HG03175 (cell line): ENCODE measurements around the gene ST6GALNAC3.

ENCODE experiments used
- ATAC-seq: cut with Tn5 transposase; IDR thresholded peaks from one replicate; pipeline ENCODE4 v1.9.1; 2021; ENCODE audit warnings: mild to moderate bottlenecking, moderate library complexity; ENCODE audit not compliant: unreplicated experiment

The ST6GALNAC3 gene

DNA sequence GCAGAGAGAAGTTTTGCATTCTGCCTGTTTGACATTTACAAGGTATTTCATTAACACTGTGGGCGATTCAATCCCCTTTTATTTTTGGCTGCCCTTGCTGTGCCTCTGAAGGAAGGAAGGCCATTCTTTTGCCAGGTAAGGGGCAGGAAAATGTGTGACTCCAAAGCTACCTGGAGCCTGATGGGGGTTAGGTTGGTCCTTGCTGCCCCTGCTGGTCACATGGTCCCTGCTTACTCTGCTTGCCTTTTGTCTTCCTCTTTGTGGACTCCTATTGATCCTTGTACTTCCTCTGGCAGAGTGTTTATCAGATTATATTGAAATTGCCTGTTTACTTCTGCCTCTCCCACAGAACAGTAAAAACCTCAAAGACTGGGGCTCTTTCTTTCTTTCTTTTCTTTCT lies 65.7 kb downstream of the ST6GALNAC3 start:
- ATAC-seq = no peak

- no peak for ATAC-seq
Measured at GRCh38 chr1:76141929-76142328, 67.4 kb downstream of the ST6GALNAC3 start.

DNA sequence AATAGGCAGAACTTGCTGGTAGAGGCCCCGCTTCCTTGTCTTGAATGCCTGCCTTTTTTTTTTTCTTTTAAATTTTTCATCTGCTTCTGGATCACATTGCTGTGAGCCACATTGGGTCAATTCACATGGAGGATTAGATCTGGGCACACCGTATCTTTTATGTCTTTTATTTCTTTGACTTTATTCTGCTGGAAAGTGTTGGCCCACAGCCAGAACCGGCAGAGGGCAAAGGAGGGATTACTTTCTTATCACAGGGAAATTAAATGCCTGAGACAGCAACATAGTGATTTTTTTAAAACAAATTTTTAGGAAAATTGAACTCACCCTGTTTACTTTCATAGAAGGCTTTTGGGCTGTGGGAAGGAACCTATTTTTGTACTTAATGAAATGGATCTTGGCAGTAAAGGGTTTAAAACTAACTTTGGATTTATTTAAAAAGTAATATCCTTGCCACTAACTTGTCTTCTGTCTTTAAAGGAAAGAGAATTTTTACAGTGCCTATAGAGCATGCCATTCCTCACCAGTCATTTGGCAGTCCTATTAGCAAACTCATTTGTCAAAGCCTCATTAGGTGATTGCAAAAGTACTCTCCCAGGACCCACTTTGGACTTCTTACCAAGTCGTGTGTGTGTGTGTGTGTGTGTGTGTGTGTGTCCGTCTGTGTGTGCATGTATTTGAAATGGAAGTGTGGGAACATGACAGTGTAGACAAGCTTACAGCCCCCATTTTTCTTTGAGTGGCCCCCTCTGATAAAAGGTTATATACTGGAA lies 68.4 kb downstream of the ST6GALNAC3 start:
- no peak for ATAC-seq

GRCh38 chr1:76144247-76144646 lies 69.7 kb downstream of the ST6GALNAC3 start:
- no peak for ATAC-seq

GRCh38 chr1:76145332-76145731 lies 70.8 kb downstream of the ST6GALNAC3 start:
- no peak for ATAC-seq

DNA sequence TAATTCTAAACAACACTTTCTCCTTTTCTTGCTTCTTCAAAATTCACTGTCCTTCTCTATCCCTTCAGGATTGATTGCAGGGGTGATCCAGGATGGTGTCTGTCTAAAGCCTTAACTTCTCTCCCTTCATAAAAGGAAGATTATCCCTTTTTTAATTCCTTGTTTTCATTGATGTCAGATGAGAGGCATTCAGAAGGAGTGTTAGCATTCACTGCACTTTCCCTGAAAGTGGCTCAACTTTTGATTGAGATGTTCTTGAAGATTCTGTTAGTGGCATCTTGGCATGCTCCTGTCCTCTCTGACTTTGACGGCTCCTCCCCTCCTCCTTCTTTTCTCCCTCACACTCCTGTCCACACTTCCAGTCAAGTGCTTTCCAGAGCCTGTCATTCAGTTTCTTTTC lies 71.6 kb downstream of the ST6GALNAC3 start:
- no peak for ATAC-seq

DNA sequence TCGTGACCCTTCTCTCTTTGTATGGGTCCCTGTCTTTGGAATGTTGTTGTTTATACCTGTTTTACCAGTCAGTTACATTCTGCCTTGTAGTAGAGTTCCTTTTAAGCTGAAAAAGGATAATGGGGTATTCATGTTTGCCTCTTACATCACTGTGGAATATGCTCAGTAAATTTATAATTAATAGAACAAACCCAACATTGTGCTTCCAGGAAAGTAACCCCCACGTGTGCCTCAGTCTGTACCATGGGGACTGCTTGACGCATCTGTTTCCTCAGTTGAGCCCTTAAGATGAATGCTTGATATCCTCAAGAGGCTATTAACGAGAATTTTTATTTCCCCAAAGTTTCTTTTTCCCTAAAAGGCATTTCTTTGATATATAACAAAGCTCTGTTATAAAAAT lies 73.4 kb downstream of the ST6GALNAC3 start:
- ATAC-seq = no peak

GRCh38 chr1:76148460-76148859 lies 73.9 kb downstream of the ST6GALNAC3 start:
- ATAC-seq = no peak

DNA sequence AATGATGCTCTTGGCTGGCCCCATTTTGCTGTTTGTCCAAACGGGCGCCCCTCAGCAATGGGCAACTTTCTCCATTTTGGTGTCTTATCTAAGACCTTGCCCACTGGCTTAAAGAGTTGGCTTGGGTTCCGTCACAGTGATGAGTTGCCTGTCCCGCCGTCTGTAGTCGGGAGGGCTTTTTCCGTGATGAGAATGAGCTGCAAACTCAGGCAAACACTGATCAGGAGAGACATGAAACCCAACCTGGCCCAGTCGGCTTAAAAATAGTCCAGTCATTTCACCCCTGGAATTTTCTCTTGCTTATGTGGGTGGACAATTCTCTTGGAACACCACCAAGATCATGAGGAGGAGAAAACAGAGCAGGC lies 79.3 kb downstream of the ST6GALNAC3 start:
- ATAC-seq = no peak

GRCh38 chr1:76154206-76154956 lies 79.8 kb downstream of the ST6GALNAC3 start:
- ATAC-seq = peak; percentile 96

DNA sequence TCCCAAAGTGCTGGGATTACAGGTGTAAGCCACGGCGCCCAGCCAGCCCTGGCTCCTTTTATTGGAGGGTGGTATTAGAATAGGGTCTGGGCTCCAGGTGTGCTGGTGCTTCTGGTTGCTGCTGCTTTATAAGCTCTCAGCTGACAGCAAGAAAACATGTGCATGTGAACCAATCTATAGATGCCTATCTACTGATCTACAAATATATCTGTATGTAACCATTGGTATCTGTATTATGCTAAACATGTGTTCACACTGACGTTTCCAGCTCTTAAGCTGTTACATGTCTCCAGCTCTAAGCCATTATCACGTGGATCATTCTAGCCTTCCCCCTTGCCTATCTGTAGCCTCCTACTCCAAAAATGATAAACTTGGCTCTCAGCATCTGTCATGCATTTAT lies 82.4 kb downstream of the ST6GALNAC3 start:
- ATAC-seq = no peak

DNA sequence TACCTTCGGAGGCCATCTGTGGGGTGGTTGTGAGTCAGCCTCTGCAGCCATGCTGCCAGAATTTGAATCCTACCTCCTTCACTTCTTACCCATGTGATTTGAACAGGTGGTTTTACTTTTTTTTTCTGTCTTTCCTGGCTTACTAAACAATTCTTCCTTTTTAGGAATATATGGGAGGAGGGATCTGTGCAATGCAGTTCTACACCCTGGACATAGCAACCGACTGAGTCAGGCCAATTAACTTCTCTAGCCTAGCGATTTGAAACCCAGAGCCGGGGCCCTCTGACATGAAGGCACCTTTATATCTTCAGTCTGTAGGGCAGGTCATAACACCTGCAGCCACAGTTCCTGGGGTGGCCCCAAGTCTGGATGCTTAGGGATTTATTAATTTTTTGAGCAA lies 83.6 kb downstream of the ST6GALNAC3 start:
- no peak for ATAC-seq

DNA sequence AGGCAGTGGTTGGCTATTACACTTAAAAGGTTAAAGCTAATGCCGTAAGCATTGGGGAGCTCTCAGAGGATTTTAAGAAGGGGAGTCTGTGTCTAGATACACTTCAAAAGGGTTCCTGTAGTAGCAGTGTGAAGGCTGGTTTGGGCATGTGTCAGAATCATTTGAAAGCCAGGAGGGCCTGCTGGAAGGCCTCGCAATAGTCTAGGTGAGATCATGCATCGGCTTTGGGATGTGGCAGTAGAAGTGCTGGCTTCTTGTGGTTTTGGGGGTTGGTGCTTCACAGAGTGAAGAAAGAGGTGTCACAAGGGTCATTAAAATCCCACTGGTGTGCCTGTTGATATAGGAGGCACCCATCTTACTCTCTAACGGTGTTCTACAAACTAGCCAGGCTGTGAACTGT lies 85.7 kb downstream of the ST6GALNAC3 start:
- ATAC-seq = no peak

DNA sequence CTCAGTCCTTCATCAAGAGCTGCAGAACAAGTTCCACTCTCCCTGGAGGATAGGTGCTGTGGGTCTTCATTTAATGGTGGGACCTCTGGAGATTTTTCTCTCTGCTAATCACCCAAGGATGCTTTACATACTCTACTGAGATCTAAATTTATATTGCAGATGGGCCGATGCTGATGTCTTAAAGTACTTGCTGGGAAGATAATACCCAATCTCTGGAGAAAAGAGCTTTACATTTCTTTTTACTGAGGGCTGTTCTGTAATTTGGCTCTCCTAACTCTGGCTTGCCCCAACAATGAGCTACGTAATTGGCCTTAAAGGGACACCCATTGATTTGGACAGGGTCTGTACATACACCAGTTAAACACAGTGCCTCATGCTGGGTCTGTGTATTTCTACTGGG lies 86.9 kb downstream of the ST6GALNAC3 start:
- ATAC-seq = no peak

- no peak for ATAC-seq
Measured at GRCh38 chr1:76162254-76162653, 87.7 kb downstream of the ST6GALNAC3 start.

DNA sequence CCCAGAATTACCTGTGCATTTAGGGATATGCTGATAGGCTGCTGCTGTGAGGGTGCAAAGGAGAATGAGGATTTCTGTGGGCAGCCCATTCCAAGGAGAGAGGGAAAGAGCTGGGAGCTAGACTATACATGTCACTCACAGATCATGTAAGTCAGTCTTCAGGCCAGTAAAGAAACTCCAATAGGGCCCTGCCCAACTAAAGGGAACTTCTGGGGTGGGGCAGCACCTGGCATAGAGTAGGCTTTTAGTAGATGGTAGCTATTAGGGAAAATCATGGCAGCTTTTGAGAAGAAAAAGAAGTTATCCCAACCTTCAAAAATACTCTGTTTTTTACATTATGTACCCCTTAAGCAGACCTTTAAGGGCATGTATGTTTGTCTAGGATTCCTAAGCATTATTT lies 89.6 kb downstream of the ST6GALNAC3 start:
- no peak for ATAC-seq

DNA sequence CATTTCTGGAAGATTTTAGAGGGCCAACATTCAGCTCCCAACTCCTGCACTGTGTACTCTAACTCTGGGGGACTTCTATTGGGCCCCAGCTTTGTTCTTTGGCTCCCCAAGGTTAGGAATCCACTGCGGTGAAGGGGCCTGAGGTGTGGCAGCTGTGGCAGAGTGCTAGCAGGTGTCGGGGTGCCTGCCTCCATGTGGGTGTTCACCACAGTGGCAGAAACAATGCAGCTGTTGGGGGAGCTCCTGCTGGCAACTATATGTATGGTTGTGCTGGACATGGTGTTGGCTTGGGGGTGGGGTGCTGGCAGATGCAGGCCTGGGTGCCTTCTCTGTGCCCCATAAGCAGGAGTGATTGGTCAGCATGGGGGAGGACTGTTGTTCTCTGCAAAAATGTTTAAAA lies 95.5 kb downstream of the ST6GALNAC3 start:
- no peak for ATAC-seq

- ATAC-seq = no peak
Measured at GRCh38 chr1:76170513-76170912, 96.0 kb downstream of the ST6GALNAC3 start.

GRCh38 chr1:76176000-76176399 lies 101.5 kb downstream of the ST6GALNAC3 start:
- no peak for ATAC-seq

DNA sequence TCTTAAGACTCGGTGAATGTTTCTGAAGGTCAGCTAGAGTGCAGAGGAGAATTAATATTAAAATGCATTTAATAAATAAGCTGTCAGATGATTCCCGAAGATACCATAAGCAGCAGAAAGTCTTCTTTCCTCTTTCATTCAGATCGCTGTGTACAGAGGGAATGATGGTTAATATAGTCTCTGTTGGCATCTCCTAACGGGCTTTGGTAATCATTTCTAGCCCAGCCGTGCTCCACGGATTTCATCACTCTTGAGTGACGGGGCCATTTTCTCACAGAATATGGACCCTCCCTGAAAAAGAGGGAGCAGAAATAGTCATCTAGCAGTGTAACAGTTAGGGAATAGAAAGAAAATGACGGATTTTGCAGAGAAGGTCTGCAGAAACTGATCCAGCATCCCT lies 103.1 kb downstream of the ST6GALNAC3 start:
- no peak for ATAC-seq

- ATAC-seq = no peak
Measured at GRCh38 chr1:76179219-76179698, 104.7 kb downstream of the ST6GALNAC3 start.

DNA sequence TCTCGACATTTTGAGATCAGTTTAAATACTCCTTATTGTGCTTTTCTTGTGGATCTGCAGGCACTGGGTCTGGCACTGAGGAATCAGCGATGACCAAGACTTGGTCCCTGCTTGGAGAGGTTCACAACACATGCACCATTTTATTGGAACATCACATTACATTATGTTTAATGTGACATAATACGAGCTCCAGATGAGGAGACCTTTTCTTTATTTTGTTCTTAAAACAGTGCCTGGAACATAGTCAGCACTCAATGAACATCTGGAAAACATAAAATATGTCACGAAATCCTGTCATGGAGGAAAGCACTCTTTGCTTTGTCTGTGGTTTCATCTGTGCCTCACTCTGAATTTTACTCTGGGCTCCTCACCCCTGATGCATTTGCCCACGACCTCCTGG lies 110.7 kb downstream of the ST6GALNAC3 start:
- ATAC-seq = no peak
